NCI-H2081 treated with DMSO at 0.1 percent for 48 hours (cell line): ENCODE results near the gene MYL11.

Experiments used
- DNase-seq: peaks from one replicate; lab custom pipeline; 2025; lab: John Stamatoyannopoulos, UW

The MYL11 gene

GRCh38 chr16:30371248-30371816 lies 3.3 kb upstream of the MYL11 start:
- DNase-seq = no peak

DNA sequence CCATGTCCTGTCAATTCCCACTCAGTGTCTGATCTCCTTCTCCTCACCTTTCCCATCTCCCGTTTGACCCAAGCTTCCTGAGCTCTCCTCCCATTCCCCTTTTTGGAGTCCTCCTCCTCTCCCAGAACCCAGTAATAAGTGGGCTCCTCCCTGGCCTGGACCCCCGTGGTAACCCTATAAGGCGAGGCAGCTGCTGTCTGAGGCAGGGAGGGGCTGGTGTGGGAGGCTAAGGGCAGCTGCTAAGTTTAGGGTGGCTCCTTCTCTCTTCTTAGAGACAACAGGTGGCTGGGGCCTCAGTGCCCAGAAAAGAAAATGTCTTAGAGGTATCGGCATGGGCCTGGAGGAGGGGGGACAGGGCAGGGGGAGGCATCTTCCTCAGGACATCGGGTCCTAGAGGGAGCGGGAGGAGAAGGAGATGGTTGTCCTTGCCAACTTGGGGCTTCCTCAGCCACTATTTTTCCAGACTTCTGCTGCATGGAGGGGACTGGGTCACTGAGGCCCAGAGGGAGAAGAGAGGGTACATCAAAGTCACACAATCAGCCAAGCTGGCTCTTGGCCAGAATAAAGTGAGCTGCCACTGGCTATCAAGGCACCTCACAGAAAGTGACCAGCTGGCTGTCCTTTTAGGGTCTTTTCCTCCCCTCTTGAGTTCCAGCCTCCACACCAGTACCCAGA lies 2.4 kb upstream of the MYL11 start:
- DNase-seq = no peak

DNA sequence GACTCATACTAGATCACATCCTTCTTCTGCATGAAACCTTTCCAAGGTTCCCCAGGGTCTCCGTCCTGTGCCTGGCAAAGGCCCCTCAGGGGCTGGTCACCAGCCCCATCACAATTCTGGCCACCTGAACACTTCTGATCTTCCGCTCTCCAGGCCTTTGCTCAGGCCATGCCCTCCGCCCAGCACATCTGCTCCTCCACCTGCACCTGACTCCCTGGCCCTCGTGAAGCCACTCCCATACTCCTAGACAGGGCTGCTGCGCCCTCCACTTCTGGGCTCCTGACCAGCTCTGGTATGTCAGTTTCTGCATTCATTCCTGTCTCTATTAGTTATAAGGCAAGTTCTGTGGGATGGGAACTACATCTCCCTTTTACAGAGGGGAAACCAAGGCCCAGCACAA lies 1.9 kb upstream of the MYL11 start:
- DNase-seq = no peak

- no peak for DNase-seq
Observed at GRCh38 chr16:30375864-30376263, 1.3 kb downstream of the MYL11 start.

DNA sequence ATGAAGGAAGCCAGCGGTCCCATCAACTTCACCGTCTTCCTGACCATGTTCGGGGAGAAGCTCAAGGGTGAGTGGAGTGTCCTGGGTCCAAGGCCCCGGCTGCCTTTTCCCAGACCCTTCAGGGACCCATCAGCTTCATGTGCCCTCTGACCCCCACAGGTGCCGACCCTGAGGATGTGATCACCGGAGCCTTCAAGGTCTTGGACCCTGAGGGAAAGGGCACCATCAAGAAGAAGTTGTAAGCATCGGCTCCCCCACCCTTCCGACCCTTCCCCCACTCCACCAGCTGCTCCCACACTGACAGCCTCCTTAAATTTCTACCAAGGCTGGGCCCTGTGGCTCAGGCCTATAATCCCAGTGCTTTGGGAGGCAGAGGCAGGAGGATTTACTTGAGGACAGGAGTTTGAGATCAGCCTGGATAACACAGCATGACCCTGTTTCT lies 1.9 kb downstream of the MYL11 start:
- no peak for DNase-seq

GRCh38 chr16:30377050-30377811 lies 2.6 kb downstream of the MYL11 start:
- no peak for DNase-seq

DNA sequence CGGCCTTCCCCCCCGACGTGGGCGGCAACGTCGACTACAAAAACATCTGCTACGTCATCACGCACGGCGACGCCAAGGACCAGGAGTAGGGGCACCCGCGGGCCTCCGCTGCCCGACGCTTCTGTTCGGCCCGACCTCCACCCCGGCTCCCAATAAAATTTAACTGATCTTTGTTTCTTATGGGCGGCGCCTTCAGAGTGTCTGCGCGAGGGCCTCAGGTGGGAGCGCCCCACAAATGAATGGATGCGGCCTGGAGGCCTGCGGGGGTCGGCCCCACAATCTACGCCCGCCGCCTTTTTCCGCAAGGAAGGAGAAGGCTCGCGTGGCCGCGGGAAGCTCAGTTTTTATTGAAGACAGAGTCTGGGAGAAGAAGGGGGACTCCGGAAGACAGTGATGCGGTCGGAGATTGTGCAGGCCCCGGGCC lies 3.2 kb downstream of the MYL11 start:
- peak; percentile 11 for DNase-seq

- DNase-seq = peak; percentile 47
Observed at GRCh38 chr16:30378236-30379157, 3.9 kb downstream of the MYL11 start.

- DNase-seq = no peak
Observed at GRCh38 chr16:30379158-30379783, 4.7 kb downstream of the MYL11 start.

DNA sequence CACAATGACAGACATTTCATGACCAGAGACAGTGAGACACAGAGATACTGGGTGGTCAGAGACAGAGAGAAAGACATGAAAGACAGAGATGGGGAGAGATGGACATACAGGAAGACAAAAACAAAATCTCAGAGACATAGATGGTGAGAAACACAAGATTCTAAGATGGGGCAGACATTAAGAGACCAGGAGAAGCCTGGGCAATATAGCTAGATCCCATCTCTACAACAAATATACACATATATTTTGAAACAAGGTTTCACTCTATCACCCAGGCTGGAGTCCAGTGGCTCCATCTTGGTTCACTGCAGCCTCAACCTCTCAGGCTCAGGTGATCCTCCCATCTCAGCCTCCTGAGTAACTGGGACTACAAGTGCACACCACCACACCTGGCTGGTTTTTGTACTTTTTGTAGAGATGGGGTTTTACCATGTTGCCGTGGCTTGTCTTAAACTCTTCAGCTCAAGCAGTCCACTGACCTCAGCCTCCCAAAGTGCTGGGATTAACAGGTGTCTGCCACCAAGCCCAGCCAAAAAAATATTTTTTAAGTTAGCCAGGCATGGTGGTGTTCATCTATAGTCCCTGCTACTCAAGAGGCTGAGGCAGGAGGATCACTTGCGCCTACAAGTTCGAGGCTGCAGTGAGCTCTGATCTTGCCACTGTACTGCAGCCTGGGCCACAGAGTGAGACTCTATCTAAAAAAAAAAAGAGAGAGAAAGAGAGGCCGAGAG lies 5.6 kb downstream of the MYL11 start:
- no peak for DNase-seq

DNA sequence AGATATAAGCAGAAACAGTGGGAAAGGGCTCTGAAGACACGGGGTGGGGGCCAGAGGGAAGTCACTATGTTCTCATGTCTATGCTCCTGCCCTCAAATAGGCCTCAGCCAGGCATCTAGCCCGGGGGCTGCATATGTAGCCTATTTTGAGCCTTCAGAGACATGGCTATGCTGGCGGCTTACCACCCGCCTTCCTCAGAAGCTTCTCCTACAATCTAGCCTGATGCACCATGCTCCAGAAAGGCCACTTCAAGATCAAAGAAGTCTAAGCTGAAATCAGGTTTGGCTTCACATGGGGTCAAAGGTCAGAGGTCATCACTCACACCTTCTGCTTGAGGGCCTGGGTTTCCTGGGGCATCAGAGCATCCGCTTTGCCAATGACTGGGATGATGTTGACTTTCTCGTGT lies 6.2 kb downstream of the MYL11 start:
- DNase-seq = no peak

GRCh38 chr16:30381291-30382041 lies 6.9 kb downstream of the MYL11 start:
- no peak for DNase-seq

- no peak for DNase-seq
Observed at GRCh38 chr16:30382111-30382881, 7.7 kb downstream of the MYL11 start, which contains the start of gene SEPTIN1. SEPTIN1 (minus strand) TSS chr16:30382561; CDS start chr16:30382542, 19 bp downstream.

- DNase-seq = no peak
Observed at GRCh38 chr16:30383521-30383920, 8.9 kb downstream of the MYL11 start.

GRCh38 chr16:30394592-30395154 lies 20.1 kb downstream of the MYL11 start:
- DNase-seq = no peak

- DNase-seq = peak; percentile 6
Observed at GRCh38 chr16:30395155-30395991, 20.8 kb downstream of the MYL11 start, which contains the start of gene ZNF48. ZNF48 (plus strand) TSS chr16:30395420; CDS start chr16:30395795, 375 bp downstream.

DNA sequence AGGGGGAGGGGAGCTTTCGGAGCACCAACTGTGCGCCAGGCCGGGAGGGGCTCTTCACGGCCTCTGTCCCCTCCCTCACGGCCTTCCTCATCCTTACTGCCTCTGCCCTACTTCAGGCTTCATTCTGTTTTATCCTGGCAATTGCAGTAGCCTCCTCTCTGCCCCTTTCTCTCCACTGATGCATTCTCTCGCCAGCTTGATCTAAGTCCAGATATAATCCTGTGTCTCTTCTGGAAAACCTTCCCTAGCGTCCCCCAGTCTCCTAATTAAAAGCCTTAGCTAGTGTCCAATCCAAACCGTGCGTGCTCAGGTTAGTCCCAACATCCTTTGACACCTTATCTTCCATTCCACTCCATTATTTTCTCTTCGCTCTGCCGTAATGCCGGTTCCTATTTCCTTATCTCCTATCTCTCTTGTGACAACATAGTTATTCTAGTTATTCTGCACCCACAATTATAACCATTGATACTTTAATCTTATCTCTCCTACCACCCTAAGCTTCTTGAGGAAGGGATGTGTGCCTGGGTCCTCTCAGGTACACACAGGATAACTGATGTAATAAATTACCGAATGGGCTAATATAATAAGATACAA lies 21.5 kb downstream of the MYL11 start:
- no peak for DNase-seq
